ENCODE data around the gene CCDC7. TPM values are rescaled to one million over a fixed set of nuclear protein-coding genes. Genes with fewer than 3 reads are reported as not detected.

CCDC7 gene
- total RNA-seq, 2 experiments from 2014 or later: 9.8 to 12.3 TPM

- H2AFZ ChIP-seq (ENCODE audit: low read length): no peak overlapping the region
- H3K4me1 ChIP-seq (ENCODE audit: insufficient read depth, low read length, poor library complexity, severe bottlenecking): no peaks in the 10 kb centered on the region
- no peak overlapping the region for H3K27ac ChIP-seq (ENCODE audit: low read depth, low read length, poor library complexity, severe bottlenecking)
- intact Hi-C loops (cut with micrococcal nuclease; ENCODE audit: unreplicated experiment): no loop called here
- DNase-seq (ENCODE audit: low spot score): no peak
- no peaks in the 10 kb centered on the region for H3K9me2 ChIP-seq (ENCODE audit: insufficient read depth, low read length)
- H3K4me2 ChIP-seq (ENCODE audit: low read length): no peak overlapping the region
- no peak overlapping the region for H3K4me3 ChIP-seq (ENCODE audit: low read depth, low read length, poor library complexity, severe bottlenecking)
- no peaks in the 10 kb centered on the region for H3K79me2 ChIP-seq (ENCODE audit: insufficient read depth, low read depth, low read length)
- ChIA-PET CTCF (ENCODE audit: unreplicated experiment) (no interaction called here), POLR2A (no interaction called here)
- no peaks in the 10 kb centered on the region for H3K36me3 ChIP-seq (ENCODE audit: insufficient read depth, low read length)
- TF ChIP-seq EZH2phosphoT487 (IDR thresholded peaks at IDR 0.05; ENCODE audit: borderline replicate concordance, low read depth, low read length): no peak
- TF ChIP-seq, protein P1, sequence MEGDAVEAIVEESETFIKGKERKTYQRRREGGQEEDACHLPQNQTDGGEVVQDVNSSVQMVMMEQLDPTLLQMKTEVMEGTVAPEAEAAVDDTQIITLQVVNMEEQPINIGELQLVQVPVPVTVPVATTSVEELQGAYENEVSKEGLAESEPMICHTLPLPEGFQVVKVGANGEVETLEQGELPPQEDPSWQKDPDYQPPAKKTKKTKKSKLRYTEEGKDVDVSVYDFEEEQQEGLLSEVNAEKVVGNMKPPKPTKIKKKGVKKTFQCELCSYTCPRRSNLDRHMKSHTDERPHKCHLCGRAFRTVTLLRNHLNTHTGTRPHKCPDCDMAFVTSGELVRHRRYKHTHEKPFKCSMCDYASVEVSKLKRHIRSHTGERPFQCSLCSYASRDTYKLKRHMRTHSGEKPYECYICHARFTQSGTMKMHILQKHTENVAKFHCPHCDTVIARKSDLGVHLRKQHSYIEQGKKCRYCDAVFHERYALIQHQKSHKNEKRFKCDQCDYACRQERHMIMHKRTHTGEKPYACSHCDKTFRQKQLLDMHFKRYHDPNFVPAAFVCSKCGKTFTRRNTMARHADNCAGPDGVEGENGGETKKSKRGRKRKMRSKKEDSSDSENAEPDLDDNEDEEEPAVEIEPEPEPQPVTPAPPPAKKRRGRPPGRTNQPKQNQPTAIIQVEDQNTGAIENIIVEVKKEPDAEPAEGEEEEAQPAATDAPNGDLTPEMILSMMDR (conservative IDR thresholded peaks at IDR 0.05; ENCODE audit: low read length): no peak
- H3K9me3 ChIP-seq (ENCODE audit: low read length): no peaks in the 10 kb centered on the region
- no peaks in the 10 kb centered on the region for H4K20me1 ChIP-seq (ENCODE audit: insufficient read depth, low read length)
- no TSS peak for BruUV-seq (replicated peaks)
Measured at GRCh38 chr10:32661346-32661745, 215.4 kb downstream of the CCDC7 start.

DNA sequence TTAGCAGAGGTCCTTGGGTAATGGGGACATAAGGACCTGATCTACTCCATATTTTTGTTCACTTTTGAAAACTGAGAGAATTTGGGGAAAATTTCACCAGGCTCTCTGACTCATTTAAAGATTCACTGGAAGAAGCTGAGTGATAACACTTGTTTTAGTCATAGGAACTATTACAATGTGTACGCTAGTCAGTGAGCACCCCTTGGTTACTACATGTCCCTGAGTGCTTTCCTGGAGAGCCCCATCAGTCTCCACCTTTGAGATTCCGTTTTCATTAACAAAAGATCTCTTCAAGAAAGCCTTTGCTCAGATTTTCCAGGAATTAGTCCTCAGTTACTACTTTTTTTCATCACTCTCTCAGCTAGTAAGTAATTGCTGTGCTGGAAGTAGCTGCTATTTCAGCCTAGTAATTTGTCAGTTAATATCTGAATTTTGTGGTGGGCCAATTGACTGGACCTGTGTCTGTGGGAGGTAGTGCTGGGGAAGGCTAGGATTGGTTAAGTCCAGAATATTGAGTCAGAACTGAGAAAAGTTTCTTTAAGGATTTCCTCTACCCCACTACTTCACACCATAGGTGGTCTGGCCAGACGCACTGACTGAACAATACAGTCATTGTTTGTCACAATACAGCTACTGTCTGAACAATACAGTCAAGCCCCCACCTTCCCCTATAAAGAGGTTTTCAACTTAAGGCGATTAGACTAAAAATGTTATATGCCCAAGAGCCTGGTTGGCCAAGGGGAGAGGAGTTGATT, 235.0 kb downstream of the CCDC7 start:
- Histone ChIP-seq H3K79me2 (ENCODE audit: insufficient read depth, low read depth, low read length) (no peaks in the 10 kb centered on the region), H3K36me3 (ENCODE audit: insufficient read depth, low read length) (no peaks in the 10 kb centered on the region), H3K9me2 (ENCODE audit: insufficient read depth, low read length) (no peaks in the 10 kb centered on the region), H3K4me1 (ENCODE audit: insufficient read depth, low read length, poor library complexity, severe bottlenecking) (no peaks in the 10 kb centered on the region), H3K4me3 (ENCODE audit: low read depth, low read length, poor library complexity, severe bottlenecking) (no peak overlapping the region), H3K4me2 (ENCODE audit: low read length) (no peak overlapping the region), H2AFZ (ENCODE audit: low read length) (no peak overlapping the region), H4K20me1 (ENCODE audit: insufficient read depth, low read length) (no peaks in the 10 kb centered on the region), H3K27ac (ENCODE audit: low read depth, low read length, poor library complexity, severe bottlenecking) (no peak overlapping the region), H3K9me3 (ENCODE audit: low read length) (no peaks in the 10 kb centered on the region; the same call in 1 of the 2 replicates)
- TF ChIP-seq, protein P1 (conservative IDR thresholded peaks at IDR 0.05; ENCODE audit: low read length): no peak
- no peak for TF ChIP-seq EZH2phosphoT487 (IDR thresholded peaks at IDR 0.05; ENCODE audit: borderline replicate concordance, low read depth, low read length)
- BruUV-seq (replicated peaks): no TSS peak
- POLR2A ChIA-PET: interaction anchor here (0.9 kb wide), 1 partner anchor 10 kb away, joined by 3 read pairs; no protein-coding TSS in a partner anchor
- no peak for DNase-seq (ENCODE audit: low spot score)
- CTCF ChIA-PET (ENCODE audit: unreplicated experiment): no interaction called here
- intact Hi-C loops (cut with micrococcal nuclease; ENCODE audit: unreplicated experiment): no loop called here

DNA sequence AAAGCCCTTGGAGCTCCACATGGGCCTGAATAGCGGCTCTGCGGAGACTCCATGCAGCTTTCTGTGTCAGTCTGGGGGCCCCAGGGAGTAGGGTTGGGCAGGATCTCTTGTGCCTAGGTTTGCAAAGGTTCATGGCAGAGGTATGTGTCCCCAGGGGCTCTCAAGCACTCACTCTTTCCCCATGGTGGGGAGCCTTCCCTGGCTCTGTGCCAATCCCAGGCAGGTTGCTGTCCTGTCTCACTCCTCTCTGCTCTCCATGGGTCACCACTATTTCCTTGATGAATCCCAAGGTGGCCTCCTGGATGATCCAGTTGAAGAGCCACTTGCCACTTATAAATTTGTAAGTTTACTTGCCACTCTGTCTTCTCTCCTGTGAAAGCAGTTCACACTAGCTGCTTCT, 238.4 kb downstream of the CCDC7 start:
- H3K36me3 ChIP-seq (ENCODE audit: insufficient read depth, low read length): no peaks in the 10 kb centered on the region
- intact Hi-C loops (cut with micrococcal nuclease; ENCODE audit: unreplicated experiment): no loop called here
- H3K9me2 ChIP-seq (ENCODE audit: insufficient read depth, low read length): no peaks in the 10 kb centered on the region
- no peak overlapping the region for H3K27ac ChIP-seq (ENCODE audit: low read depth, low read length, poor library complexity, severe bottlenecking)
- no peak for DNase-seq (ENCODE audit: low spot score)
- no peaks in the 10 kb centered on the region for H3K4me1 ChIP-seq (ENCODE audit: insufficient read depth, low read length, poor library complexity, severe bottlenecking)
- H4K20me1 ChIP-seq (ENCODE audit: insufficient read depth, low read length): no peaks in the 10 kb centered on the region
- H3K9me3 ChIP-seq (ENCODE audit: low read length): no peaks in the 10 kb centered on the region
- H3K79me2 ChIP-seq (ENCODE audit: insufficient read depth, low read depth, low read length): no peaks in the 10 kb centered on the region
- no peak overlapping the region for H2AFZ ChIP-seq (ENCODE audit: low read length)
- BruUV-seq (replicated peaks): no TSS peak
- CTCF ChIA-PET (ENCODE audit: unreplicated experiment): no interaction called here
- no peak overlapping the region for H3K4me2 ChIP-seq (ENCODE audit: low read length)
- no peak for TF ChIP-seq EZH2phosphoT487 (IDR thresholded peaks at IDR 0.05; ENCODE audit: borderline replicate concordance, low read depth, low read length)
- TF ChIP-seq, protein P1 (conservative IDR thresholded peaks at IDR 0.05; ENCODE audit: low read length): no peak
- H3K4me3 ChIP-seq (ENCODE audit: low read depth, low read length, poor library complexity, severe bottlenecking): no peak overlapping the region
- POLR2A ChIA-PET: no interaction called here
